WI38 (cell line): ENCODE data around the gene NR1D2.

ENCODE experiments used
- H3K4me3 ChIP-seq: 2 replicates; pipeline ENCODE4 v1.5.1; 2011; ENCODE audit warnings: low read depth, mild to moderate bottlenecking, control low read depth, low read length
- CTCF ChIP-seq: IDR thresholded peaks from 2 replicates; pipeline ENCODE4 v1.5.1; 2012; ENCODE audit warnings: low read depth, mild to moderate bottlenecking, control low read depth, low read length

The NR1D2 gene

GRCh38 chr3:23993556-23994243, 48.6 kb downstream of the NR1D2 start:
- no peak for TF ChIP-seq CTCF

GRCh38 chr3:23994244-23994569, 49.1 kb downstream of the NR1D2 start:
- no peak overlapping the region for H3K4me3 ChIP-seq
- TF ChIP-seq CTCF: no peak

More at GRCh38 chr3:23993556-23994243, 48.6 kb downstream of the NR1D2 start:
- no peak overlapping the region for H3K4me3 ChIP-seq

DNA sequence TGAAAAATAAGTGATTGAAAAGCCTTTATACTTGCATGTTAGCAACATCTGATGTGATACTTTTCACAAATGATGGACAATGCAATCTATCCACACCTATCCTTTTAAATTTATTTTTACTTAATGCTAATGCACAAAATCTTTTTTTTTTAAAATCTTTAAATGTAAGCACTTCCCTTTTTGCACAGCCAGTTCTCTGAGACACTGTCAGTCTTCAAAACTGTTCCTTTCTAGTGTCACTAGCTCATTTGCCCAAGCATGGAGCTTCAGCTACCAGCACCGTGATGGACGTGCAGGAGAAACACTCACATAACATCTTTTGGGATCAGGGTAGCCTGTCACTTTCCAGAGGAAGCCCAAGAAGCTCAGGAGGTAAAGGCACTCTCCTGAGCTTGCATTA, 50.1 kb downstream of the NR1D2 start:
- no peak overlapping the region for H3K4me3 ChIP-seq
- TF ChIP-seq CTCF: no peak

DNA sequence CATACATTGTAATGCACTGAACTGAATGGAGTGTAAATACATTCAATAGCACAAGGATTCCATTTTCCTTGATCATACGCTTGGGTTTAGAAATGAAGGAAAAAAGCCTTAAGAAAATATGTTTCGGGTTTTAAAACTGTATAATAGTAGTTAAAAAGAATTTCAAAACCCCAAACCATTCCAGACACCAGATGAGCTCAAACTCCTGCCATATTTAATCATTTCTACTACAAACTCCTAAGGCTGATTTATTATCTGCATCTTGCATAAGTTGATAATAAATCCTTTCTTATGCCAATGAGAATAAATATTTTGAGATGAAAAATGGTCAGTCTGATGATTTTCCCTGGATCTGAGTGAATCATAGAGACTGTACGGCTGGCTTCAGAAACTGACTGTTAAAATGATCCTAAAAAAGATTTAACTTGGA, 51.0 kb downstream of the NR1D2 start:
- TF ChIP-seq CTCF: no peak
- no peak overlapping the region for H3K4me3 ChIP-seq

DNA sequence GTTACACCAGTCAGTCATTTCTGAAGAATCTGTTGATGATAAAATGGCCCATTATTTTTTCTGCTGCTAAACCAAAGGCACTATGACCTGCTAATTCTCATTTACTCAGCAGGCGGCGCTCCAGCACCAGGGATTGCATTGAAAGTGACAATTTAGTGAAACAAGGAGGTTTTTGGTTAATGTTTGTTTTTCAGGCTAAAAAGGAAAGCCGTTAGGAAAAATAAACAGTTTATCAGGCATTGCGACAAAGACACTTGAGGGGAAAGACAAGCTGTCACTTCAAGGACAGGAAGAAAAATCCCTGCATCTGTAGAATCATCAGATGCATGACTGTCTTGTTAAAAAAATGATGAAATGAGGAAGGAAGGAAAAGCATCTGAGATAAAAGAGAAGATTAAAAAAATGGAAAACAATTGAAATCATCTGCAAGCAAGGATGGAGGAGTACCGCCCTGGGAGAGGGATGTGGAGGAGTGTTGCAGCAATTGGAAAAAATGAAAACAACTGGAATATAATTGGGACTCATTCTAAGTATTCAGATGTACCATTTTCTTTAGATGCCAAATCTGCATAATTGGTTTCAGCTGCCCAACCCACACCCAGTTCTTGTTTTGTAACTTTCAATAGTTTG, 54.0 kb downstream of the NR1D2 start:
- TF ChIP-seq CTCF: peak; percentile 95

GRCh38 chr3:24002129-24002528, 57.0 kb downstream of the NR1D2 start:
- TF ChIP-seq CTCF: no peak
- no peak overlapping the region for H3K4me3 ChIP-seq

More for the DNA sequence above, 54.0 kb downstream of the NR1D2 start:
- H3K4me3 ChIP-seq: no peak overlapping the region

DNA sequence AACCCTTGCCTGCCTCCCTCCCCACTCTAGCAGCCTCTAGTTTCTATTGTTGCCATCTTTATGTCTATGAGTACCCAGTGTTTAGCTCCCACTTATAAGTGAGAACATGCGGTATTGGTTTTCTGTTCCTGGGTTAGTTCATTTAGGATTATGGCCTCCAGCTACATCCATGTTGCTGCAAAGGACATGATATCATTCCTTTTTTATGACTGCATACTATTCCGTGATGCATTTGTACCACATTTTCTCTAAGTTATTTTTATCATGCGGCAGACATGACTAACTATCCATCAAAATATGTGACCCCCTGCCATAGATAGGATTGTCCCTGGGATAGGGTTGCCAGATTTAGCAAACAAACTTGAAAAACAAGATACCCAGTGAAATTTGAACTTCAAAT, 58.4 kb downstream of the NR1D2 start:
- no peak for TF ChIP-seq CTCF
- no peak overlapping the region for H3K4me3 ChIP-seq
